NCI-H2081 (cell line): Measurements from ENCODE around the gene FCN2.

Experiments used
- DNase-seq, 2 experiments: peaks; one replicate each; lab custom pipeline; 2025; lab: John Stamatoyannopoulos, UW

FCN2 gene

DNA sequence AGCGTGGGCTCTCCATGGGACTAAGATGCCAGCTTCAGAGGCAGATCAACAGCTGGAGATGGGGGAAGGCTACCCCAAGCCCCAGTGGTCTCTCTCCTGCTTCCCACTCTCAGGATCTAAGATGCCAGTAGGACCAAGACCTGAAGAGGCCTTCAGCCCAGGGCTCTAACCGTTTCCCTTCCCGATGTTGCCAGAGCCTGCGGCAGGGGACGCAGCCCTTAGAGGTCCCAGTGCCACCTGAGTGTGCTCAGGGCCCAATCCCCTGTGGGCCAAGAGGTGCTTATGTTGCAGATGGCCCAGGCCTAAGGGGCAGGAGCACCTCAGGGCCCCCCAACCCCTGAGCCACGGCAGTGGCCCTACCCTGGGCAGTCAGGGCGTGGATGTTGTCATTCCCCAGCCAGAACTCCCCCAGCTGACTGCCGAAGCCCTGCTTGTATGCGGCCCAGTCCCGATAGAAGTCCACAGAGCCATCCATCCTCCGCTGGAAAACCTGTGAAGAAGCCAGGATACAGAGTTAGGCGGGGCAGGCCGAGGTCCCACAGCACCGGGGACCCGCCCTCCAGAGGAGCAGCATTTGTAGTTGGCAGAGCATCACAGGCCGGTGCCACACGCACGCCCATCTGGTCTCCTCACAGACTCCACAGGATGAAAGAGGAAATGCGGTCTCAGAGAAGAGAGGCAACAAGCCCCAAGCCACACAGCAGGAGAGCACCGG is 31.7 kb downstream of the FCN2 start:
- DNase-seq: no peak

DNA sequence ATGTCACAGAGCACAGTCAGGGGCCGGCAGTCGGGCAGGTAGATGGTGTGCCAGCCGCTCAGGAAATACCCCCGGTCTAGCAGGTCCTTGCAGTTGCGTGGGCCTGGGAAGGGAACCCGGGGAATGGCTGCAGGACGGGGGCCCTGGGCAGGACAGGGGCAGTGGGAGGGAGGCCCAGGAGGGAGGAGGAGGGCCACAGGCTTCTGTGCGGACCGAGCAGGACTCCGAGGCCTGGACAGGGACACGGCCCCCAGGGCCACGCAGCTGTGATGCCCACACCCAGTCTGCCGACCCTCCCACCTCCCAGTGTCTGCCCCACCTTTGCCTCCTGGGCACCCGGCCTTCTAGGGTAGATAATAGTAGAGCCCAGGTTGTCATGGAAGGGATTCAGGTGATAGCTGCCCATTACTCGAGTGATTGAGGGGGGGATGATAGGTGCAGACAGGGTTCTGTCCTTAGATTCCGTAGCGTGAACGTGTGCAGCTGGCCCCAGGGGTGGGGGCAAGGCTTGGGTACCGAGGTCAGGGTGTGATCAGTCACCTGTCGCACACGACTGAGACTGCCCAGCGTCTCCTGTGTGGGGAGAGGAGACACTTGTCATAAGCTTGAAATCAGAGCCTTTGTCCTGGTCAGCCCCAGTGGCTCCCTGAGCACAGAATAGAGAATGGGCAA is 32.6 kb downstream of the FCN2 start:
- no peak for DNase-seq

DNA sequence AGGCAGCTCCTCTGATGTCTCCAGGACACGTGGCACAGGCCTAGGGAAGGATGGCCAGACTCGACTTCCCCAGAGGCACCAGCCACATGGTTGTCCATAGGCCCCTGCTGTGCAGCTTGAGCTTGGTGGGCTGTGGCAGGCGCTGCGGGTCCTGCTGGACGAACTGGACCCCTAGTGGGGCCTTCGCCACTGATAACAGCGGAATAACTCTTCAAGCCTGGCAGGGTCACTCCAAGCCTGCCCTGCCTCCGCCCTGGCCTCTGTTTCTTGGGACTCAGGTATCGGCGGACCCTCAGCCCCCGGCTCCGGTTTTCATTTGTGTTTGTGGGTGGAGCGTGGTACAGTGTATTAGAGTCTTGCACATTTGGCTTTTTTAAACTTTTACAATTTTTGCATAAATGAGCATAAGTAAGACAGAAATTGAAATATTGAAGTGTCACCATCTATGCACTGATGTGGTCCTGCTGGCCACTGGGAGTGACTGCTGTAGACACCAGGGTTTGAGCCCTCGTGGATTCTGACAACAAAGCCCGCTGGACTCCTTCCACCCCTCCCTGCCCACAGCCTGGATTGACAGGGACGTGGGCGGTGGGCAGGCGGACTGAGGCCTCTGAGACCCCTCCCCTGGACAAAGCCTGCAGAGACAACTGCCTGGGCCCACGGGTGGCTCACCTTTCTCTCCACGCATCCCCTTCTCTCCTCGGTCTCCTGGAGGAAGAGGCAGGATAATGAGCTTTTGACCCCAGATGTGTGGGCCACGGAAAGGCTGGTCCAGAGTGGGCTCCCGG is 33.3 kb downstream of the FCN2 start:
- DNase-seq: no peak

DNA sequence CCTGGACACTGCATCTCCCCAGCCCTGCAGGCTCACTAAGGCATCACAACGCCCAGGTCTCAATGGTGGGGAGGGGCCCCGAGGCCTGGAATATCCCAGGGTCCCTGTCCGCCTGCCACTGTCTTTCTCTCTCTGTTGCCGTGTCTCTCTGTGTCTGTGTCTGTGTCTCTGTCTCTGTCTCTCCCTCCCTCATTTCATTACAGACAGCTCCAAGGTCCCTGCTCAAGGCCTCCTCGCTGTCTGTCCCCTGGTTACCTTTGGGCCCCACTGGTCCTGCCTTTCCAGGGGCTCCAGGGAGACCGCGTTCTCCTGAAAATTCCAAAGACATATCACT is 33.9 kb downstream of the FCN2 start:
- no peak for DNase-seq

DNA sequence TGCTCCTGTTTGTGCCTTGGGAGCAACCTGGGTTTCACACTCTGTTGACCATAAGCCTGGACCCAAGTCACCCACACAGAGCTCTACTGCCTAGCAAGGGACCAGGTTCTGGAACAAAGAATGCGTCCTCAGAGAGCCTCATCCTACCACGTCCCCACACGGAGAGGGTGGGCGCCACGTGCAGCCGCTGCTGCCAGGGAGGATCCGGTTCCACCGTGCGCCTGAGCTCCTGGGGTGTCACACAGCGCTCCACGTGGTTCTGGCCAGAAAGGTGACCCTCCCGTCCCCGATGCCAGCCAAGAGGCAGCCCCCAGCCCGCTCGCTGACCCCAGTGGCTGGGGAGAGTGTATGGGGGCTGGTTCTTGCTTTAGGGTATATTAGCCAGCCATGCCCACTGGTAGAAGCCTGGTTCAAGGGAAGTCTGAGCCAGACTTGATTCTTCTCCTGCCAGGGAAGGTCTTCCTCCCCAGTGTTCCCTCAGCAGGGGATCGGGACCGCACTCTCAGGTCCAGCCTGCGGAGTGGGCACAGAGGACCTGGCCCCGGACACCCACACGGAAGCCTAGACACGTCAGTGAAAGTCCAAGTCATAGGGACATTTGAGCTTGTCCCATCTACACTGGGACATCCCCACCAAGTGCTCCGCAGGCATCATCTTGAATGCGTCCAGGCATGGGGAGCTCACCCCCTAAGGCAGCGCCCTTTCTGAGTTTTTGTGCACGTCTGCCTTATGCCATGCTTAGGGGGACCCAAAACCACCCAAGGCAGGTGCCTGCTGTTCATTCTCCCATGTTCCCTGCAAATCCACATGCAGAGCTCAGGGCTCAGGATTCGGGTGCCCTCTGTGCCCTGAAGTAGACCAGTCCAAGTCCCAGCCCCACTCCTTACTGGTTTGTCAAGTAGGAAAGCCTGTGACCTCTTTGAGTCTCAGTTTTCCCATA is 34.7 kb downstream of the FCN2 start:
- DNase-seq: no peak

DNA sequence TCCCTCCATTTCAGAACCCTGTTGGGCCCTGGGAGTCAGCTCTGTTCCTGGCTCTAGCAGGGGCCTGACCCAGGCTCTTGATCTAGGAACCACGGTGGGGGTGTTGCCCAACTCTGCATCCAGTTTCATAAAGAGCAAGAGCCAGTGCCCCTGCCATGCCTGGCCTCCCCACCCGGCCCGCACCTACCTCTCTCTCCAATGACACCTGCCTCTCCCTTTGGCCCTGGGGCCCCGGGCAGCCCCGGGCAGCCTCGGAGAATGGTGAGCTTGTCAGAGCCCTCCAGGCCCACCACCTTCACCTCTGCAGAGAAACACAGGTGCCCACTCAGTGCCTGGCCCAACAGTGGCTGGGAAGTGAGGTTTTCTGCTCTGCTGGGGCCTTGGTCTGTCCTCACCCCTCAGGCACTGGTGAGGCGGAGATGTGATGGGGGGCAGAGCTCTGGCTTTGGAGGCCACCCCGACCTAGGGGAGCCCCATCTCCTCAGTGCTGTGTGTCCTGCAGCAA is 35.6 kb downstream of the FCN2 start:
- DNase-seq: no peak

DNA sequence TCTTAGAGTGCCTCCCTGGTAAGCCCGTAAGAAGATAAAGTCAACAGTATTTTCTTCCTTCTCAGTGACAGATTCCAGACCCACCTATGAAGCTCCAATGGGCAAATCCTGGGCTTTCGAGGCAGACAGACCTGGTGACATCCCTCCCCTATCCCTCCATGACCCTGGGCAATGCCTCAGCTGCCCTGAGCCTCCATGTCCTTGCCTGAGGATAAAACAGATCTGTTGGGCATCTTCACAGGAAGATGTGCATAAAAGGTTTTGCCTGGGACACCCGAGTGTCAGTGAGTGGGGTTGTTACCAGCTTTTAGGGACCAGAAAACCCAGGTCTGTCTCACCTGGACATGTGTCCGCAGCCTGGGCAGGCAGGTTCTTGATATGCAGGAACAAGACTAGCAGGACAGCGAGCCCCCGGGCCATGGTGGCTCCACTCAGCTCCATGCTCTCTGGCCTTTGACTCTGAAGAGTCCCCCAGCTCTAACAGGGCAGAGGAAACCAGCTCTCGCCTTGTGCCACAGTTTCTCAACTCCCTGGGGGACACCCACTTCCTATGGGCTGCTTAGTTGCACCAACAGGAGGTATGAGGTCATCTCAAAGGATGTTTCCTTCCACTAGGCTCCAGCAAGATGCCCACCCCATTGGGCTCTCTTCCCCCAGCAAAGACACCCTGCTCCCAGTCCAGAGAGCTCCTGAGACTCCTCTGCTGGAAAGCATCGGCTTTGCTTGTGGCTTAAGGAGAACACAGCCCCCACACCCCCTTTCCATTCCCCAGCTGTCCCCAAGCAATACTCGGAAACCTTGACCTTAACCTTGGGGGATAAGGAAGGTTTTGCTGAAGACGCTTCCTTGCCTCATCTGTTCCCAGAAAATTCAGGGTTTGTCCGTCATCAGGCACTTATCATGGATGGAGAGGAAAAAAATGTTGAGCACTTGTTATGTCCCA is 37.1 kb downstream of the FCN2 start, which contains the start of gene FCN1:
TSS of gene FCN1 (minus strand) at position 482 of the 943 bp plus-strand sequence. CDS start at position 441, 41 bp downstream.
- no peak for DNase-seq

DNA sequence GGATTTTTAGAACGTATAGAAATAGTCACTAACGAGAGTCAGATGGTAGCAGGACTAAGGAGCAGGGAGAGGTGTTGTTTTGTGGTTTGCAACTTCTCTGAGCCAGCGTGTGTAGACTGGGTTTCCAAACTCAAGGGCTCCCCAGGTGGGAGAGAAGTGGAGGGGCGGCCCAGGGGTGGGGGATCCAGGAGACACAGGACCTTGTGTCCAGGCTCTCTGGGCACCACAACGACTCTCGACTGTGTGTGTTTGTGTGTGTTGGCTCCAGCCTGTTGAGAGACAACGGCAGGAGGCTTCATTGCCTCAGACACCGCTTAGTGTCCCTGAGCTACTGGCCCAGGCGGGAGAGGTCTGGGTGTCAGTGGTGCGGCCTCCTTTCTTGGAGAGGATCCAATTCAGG is 38.0 kb downstream of the FCN2 start:
- DNase-seq: no peak

DNA sequence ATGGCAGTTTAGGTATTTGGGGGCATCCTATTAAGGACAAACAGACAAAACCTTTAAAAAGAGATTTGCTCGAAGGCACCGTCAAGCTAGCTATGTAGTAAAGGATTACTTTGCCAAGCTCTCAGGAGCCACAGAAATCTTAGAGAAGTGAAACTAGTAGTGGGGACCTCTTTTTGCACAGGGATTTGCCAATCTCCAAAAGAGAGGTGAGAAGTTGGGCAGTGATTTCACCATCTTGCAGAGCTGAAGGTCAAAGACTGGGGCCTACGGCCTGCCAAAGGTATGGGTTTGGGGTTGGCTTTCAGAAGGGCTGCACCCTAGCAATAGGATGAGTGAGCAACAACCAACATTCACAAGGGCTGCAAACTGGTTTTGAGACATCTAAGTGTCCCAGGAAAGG is 38.7 kb downstream of the FCN2 start:
- DNase-seq: no peak

DNA sequence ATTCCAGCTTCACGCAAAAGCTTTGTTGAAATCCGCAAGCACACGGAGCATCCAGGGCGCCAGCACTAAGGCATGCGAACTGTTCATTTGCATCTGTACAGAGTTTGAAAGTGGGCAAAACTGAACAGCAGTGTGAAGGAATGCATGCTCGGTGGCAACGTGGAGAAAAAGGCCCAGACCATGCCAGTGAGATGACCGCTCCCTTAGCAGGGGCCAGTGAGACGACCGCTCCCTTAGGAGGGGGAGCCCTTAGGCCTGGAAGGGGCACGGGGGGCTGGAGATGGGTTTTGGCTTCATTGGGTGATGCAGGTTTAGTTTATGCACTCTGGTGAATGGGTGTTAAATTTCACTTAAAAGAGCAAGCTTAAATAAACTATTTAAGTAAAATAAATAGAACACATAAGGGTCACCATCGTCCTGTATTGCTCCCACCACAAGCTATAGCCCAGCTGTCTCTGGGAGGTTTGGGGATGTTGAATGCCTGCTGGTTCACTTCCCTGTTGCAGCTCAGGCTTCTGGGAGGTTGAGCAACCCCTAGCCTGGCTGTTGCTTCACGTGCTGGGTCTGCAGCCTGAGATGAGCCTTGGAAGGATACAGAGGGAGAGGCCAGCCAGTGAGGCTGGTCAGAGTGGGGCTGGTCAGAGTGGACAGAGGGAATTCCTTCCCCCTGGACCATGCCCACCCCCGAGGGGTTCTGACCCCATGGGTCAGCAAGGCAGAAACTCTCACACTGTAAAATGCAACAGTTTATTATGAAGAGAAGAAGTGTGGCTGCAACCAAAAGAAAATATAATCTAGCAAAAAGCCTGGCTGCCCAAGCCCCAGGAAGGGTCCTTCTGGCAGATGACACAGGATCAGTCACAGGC is 41.7 kb downstream of the FCN2 start:
- DNase-seq: no peak

DNA sequence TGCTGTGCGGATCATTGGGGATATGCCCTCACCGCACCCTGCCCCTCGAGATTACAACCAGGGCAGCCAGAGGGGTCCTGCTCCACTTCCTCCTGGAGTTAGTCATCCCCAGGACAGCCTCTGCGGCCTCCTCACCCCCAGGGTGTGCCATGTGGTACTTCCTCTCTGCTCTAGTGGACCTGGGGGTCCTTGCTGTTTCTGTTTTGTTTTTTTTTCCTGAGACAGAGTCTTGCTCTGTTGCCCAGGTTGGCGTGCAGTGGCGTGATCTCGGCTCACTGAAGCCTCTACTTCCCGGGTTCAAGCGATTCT is 42.3 kb downstream of the FCN2 start:
- DNase-seq: no peak

DNA sequence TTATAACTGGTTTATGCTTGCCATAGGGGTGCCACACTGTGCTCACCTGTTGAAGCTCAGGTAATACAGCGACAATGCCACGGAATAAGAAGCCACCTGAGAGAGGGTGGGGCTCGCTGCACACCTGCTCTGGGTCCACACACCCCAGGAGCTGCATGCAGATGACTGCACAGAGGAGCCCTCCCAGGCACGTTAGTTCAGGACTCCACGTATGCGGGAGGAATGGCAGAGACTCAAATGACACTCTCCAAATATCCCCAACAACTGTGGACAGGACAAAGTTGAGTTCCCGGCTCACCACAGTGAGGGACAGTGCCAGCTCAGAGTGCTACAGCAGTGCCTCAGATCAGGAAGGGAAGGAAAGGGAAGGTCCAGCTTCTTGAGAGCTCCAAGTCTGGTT is 42.9 kb downstream of the FCN2 start:
- DNase-seq: no peak

DNA sequence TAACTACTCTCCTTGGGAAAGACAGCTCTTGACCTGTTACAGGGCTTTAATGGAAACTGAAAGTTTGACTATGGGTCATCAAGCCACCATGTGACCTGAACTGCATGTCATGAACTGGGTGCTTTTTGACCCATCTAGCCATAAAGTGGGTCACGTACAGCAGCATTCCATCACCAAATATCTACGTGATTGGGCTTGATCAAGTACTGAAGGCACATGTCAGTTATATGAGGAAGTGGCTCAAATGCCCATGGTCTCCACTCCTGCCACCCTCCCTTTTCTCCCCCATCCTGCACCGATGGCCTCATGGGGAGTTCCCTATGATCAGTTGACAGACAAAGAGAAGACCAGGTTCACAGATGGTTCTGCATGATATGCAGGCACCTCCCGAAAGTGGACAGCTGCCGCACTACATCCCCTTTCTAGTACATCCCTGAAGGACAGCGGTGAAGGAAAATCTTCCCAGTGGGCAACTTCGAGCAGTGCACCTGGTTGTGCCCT is 44.5 kb downstream of the FCN2 start:
- DNase-seq: no peak

DNA sequence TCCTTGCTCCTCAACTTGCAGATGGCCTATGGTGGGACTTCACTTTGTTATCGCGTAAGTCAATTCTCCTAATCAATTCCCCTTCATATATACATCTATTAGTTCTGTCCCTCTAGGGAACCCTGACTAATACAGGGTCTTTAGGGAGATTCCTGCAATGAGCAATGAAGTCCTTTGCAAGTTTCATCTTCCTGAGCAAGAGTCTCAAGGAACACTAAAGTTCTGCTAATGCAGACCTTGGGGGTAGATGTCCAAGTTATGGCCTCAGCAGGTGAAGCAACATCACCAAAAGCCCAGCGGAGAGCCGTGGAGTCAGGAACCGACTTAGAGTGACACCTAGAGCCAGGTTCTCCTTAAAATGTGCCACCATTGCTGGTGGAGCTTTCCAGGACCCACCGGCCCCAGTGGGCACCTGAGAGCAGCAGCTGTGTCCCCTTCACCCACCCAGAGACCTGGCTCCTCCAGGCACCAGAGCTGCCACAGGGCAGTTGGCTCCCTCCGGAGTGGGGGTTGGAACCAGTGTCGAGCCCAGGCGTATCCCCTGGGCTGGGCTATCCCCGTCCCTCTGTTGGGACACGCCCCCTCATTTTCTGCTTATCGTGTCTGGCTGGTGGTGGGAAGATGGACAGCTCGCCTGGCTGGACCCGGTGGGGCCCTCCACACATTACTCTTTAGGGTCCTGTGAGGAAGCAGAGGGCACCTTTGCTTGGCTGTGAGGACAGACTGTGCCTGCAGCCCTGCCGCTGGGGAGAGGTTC is 48.0 kb downstream of the FCN2 start:
- no peak for DNase-seq

DNA sequence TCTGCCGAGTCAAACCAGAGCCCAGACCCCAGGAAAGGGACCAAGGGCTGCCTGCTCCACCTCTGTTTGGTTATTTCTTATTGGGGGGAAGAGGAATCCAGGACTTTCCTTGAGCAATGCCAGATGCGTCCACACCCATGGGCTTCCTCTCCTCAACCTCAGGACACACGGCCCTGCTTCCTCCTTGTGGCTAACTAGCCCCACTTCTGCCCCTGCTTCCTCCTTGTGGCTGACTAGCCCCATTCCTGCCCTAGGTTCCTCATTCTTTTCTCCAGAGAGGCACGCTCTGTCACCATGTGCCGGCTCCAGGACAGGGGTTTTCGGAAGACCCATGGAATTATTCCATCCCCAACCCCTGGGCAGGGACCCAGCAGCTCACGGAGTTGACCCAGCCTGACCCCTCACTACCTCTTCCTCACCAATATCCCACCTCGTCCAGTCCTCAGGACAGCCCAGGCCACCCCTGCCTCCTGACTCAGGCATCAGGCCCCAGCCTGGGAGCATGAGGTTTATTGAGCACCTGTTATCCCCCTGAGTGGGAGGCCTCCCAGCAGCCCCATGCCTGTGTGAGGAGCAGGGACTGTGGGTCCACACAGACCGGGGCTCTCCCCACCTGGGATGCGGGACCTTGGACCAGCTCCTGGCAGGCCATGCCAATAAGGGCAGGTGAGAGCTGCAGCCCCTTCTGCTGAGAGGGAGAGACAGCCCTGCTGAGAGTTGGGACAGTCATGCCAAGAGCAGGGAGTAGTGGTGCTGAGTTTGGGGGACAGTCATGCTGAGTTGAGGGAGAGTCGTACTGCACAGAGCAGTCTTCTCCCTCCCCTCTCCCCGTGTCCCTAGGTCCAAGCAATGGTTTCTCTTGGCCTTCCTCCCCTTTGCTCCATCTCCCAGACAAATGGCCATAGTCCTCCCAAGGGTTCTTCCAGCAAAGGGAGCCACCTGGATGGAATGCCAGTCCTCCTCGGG is 48.9 kb downstream of the FCN2 start:
- no peak for DNase-seq

DNA sequence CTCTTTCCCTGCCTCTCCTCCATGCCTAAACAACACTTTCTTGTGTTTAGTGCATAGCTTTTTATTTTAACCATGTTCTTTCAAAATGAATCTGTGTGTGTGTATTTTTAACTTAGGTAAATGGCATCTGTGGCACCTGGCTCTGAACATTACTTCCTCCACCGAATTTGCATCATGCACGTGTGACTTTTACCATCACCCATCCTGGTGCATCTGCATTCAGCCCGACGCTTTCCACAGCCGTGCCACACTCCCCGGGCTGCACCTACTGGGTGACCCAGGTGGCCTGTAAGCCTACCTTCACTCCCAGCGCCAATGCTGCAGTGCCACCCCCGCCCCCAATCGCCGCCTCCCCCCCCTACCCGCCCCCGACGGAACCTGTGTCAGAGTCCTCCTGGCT is 49.8 kb downstream of the FCN2 start:
- no peak for DNase-seq

DNA sequence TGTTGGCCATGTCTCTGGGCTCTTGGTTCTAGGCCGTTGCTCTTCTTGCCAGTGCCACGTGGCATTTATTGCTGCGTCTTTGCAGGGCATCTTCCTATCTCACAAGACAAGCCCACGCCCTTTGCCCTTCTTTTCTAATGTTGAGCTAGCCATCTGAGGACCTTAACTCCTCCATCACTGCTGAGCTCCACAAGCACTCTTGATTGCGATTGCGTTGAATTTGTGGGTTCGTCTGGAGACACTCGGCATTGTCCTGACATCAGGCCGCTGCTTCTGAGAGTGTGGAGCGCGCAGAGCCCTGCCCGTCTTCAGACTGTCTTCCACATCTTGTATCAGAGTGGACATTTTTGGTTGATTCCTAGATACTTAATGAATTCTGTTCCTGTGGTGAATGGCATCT is 51.6 kb downstream of the FCN2 start:
- DNase-seq: no peak

DNA sequence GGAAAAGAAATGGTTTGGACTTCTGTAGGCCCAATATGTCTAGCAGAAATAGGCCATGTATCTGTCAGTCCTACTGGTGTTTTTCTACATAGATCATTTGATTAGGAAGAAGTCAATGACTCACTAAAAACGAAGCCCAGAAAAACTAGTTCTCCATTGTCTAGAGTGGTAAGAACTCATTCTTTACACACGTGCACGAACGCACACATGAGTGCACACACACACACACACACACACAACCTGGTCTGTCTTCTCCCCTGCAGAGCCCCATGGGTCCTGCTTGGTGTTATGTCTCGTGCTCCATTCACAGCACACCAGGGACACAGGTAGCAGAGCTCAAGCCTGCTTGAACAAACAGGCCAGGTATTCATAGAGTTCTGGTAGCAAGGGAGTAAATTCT is 52.0 kb downstream of the FCN2 start:
- DNase-seq: no peak
